ENCODE data around the gene EEIG1.
A peak's percentile ranks its signal among the peaks of the same experiment; 100 is the strongest.

Gene EEIG1

GRCh38 chr9:127974769-127975261, 6.0 kb downstream of the EEIG1 start:
- DNase-seq (ENCODE audit: low read depth) = no peak

DNA sequence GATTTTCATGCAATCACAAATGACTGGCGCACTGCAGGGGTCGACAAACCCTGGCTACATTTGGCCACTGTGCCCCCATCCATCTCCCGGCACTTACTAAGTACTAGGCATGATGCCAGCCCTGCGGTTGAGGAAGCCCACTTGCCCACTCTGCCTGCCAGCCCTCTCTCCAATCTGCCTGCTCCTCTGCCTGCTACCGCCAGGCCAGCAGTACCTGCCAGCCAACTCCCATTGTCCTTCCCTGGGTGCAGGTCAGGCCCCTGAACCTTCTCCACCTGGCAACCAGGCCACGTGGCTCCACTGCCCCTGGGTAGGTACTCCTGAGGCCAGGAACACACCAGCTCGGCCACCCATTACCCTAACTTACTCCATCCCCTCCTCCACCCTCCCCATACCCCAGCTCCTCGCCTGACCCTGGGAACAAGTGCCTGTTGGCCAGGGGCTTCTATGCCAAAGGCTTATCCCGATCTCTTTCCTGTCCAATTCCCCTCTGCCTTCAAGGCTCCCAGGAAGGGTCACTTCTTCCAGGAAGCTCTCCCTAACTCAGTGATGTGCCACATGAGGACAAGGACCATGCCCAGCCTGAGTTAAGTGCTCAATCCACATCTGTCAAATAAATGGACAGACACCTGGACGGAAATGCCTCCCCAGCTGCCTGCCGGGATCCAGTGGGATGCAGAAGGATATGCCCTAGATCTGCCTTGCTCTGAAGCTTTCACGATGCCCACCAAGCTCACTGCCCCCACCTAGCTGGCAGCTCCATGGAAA, 6.6 kb downstream of the EEIG1 start:
- DNase-seq (ENCODE audit: low read depth) = no peak

DNA sequence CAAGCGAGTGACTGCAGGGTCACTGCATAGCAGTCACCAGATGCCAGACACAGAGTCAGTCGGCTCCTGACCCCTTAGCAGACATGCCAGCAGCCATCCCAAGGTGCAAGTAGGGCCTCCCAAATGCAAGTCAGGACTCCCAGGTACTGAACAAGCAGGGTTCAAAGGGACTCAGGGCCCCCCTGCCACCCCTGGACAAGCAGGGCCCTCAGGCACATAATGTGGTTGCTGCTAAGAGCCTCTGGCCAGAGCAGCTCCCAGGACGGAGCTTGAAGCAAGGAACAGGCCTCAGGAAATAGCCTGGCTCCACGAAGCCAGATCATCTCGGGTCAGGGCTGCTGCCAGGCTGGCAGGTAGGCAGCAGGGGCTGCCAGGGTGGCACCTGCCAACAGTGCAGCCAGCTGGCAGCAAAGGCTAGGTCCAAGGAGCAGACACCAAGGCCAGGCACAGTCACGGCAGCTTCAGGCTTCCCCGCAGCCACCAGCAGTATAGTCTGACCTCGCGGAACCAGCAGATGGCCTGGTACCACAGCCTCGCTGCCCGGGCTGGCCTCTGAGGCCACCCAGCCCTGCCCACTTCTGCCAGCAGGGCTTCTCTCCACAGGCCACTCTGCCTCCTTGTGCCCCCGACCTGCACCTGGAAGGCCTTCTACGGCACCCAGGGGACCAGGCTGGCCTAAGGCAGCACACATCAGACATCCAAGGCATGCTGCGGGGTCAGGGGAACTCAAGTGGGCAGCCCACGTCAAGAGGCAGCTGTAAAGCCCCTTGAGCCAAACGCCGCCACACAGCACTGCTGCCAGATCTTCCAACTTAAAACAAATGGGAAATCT, 7.4 kb downstream of the EEIG1 start:
- no peak for DNase-seq (ENCODE audit: low read depth)

DNA sequence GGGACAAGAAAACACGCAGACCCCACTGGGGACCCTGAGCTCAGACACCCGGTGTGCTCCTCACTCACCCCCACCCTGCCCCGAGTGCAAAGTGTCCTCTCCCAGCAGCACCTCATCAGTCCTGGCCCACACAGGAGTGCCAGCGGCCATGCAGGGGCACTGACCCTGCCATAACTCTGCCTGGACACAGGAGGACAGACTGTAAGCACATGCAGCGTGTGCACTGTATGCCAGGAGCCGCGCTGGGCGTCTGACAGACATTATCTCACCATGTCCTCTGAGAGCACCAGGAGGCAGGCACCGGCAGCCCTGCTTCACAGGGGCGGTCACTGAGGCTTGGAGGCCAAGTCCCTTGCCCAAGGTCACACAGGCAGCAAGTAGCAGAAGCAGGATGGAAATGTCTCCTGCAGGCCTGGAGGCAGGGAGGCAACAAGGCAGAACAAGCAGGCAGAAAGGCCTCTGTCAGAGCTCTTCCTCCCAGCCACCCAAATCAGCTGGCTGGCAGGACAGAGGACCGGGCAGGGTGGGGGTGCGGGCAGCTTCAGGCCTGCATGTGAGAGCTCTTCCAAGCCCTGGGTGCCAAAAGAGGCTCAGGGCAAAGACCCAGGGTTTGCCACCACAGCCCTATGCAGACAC, 8.4 kb downstream of the EEIG1 start:
- no peak for DNase-seq (ENCODE audit: low read depth)

DNA sequence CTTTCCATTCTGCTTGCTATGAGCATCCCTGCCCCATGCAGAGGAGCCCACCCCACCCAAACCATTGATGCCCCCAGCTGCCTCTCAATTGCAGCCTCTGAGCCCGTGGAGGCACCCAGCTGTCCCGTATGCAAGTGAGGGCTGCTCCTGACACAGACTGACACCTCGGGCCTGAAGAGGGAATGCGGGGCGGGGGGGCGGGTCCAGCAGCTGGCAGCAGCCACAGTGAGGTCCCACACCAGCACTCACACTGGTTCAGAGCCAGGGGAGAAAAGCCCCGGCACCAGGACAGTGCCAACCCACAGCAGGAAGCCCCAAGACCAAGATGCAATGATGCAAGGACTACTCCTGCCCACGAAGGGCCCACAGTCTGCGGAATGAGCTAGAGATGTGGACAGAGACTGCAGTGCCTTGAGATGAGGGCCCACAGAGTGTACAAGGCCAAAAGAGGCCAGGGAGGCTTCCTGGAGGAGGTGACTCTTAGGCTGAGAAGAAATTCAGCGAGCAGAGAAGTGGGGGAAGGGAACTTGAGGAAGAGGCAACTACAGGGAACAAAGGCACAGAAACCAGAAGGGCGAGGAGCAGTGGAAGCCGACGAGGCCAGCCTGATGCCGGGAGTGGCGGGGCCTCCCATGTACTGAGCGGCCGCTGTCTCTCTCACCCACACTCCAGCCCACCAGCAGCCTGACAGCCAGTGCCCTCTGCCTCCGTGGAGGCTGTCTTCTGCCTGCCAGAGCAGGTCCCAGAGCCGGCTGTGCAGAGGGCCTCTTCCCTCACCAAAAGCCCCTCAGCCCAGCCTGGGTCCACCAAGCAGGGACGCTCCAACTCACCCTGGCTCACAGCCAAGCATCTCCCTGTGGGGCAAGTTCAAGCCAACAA, 9.2 kb downstream of the EEIG1 start:
- no peak for DNase-seq (ENCODE audit: low read depth)

DNA sequence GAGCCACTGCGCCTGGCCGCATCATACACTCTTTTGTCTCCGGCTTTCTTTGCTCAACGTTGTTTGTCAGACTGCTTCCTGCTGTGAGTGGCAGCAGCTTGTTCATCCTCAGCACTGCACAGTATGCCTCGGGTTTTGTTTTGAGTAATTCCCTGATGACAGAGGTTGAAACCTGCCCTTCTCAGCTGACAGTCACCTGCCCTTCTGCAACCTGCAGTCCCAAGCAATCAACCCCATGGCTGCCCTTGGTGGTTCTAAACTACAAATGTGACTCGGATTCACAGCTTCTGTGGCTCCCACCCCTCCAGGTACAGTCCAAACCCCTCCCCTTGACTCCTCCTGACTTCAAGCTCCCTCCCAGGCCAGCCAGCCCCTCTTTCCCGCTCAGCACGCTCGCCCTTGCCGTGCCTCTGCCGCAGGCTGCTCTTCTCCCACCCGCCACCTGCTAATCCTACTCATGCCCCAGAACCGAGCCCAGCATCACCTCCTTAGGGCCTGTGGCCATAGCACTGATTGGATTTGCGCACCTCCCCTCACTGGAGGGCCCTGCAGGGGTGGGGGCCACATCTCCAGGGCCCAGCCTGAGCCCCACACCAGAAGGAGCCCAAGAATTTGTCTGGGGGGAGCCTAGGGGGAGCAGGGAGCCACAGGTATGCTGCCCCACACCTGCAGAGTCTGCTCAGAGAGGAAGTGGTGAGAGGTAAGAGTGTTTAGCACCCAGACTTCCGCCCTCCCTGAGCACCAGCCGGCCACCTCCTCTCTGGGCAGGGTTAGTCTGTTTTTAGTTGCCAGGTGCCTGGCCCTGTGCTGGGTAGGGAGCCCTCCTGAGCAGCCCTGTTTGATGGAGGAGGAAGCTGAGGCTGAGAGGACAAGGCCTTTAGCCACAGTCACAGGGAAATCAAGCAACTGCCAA, 10.1 kb downstream of the EEIG1 start:
- no peak for DNase-seq (ENCODE audit: low read depth)

DNA sequence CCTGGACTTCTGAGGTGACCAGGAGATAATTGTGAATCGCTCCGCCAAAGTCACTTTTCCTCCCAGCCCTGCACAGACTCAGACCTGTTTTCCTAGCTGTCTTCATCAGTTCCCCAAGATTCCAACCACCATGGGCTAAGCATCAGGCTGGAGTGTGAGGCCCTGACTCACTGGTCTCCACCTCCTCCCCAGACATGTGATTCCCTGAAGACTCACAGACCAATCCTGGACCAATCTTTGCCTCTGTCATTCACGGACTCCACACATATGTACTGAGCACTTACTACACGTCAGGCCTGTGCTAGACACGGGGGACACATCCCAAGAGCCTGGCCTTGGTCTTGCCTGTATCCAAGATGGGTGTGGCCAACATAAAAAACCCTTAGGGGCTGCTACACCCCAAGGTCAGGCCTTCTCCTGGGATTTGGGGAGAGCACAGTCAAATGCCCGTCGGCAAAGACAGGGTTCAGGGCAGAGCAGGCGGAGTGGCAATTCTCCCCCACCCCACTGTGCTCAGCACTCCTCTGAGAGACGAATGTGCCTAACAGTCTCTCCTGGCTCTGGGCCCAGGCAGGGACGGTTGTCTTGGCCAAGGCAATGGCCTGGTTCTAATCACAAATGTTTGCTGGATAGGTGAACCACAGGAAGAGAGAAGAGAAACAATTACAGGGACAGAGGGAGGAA, 11.9 kb downstream of the EEIG1 start:
- DNase-seq (ENCODE audit: low read depth) = peak; percentile 86

GRCh38 chr9:127968042-127968441, 12.7 kb downstream of the EEIG1 start:
- DNase-seq (ENCODE audit: low read depth) = no peak

DNA sequence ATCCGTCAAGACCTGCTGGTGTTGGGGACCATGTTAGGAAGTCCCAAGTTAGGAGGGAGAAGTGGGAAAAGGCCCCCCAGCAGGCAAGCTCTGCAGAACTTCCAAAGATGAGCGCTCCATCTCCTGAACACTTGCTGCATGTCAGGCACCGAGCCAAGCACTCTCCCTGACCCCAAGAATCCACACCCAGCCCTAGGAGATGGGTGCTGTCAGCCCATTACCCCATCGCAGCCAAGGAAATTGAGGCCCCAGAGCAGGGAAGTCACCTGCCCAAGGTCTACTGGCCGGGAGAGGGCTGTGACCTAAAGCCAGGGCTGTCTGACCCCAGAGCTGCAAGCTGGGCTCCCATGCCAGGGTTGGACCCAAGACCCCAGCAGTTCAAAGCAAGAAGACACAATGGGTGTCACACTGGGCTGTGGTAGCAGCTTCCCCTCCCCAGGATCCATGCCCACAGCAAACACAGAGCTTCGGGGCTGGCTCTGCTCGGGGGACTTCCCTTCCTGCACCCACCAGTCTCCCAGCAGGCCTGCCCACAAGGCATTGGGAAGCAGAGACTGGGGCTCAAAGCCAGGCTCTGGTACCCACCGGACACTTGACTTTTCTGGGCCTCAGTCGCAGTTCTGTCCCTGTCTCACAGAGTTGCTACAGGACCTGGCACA, 13.5 kb downstream of the EEIG1 start:
- DNase-seq (ENCODE audit: low read depth) = no peak

DNA sequence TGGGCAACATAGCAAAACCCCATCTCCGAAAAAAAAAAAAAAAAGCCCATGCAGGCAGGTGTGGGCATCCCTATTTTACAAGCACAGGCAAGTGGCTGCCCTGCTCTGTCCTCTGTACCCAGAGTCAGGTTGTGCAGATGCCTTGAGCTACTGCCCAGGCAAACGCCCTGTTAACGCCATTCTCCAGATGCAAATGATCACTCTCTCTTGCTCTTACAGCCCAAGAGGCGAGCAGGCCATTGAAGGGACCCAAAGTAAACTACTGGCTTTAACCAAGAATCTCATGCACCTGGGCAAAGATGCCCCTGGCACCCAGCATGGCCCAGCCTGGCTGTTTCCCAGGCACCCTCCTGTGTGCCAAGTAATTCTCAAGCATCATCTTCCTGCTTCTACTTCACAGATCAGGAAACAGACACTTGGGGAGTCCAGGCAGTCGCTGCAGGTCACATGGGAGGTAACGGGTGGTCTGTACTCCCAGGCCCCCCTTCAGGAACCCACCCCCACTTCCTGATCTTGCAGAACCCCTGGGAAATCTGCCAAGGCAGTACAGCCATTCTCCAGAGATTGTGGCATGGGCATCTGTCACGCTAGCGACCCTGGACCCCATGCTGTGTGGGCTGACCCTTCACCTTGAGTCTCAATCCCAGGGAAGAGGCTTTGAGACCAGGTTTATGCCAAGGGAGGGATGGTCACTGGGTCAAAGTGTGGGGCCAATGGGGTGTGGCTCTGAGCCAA, 14.2 kb downstream of the EEIG1 start:
- DNase-seq (ENCODE audit: low read depth) = no peak

DNA sequence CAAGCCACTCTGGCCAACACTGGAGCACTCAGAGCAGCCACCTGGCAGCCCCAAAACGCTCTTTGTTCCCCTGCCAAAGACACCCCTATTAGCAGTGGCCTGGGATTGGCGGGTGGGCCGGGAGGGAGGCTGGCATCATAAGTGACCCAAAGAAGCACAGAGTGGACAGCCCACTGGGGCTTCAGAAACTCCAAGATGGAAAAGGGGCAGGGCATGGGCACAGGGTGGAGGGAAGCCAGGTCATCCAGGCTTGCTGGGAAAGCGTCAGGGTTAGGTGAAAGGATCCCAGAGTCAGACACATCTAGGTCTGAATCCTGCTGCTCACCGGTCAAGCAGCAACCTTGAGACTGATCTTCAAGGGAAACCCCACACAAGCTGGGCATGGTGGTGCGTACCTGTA, 14.8 kb downstream of the EEIG1 start:
- no peak for DNase-seq (ENCODE audit: low read depth)

GRCh38 chr9:127963359-127964064, 17.3 kb downstream of the EEIG1 start:
- DNase-seq (ENCODE audit: low read depth) = no peak

GRCh38 chr9:127963041-127963358, 17.8 kb downstream of the EEIG1 start:
- no peak for DNase-seq (ENCODE audit: low read depth)

DNA sequence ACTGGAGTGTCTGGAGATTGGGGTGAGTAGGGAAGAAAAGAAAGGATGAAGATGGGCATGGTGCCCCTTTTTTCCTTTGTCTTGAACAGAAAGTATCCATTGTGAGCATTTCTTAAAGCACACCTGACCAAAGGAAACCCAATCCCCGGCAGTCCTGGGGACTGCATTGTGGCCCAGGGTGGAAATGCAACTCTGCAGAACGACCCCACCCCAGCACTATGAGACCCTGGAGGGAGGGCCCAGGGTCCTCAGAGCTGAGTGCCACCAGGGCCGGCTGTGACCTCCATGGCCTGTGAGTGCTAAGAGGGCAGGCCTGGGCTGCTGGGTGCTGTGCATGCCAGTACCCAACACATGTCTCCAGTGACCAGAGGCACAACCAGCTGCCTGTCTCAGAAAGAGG, 18.5 kb downstream of the EEIG1 start:
- no peak for DNase-seq (ENCODE audit: low read depth)

GRCh38 chr9:127961613-127962155, 19.1 kb downstream of the EEIG1 start:
- DNase-seq (ENCODE audit: low read depth) = no peak

DNA sequence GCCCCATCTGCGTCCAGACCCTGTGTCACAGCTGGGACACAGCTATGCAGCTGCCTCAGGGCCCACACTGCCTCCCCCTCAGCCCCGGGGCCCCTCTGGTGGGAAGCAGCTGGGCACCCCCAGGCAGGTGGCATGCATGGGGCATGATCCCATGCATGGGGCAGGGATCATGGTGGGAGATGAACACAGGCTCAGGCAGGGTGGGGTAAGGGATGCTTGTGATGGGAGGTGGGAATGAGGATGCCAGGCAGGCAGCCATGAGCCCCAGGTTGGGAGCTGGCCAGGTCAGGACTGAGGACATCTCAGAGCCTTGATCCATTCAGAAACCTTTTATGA, 19.7 kb downstream of the EEIG1 start:
- no peak for DNase-seq (ENCODE audit: low read depth)

GRCh38 chr9:127960410-127961154, 20.2 kb downstream of the EEIG1 start:
- DNase-seq (ENCODE audit: low read depth) = no peak

All from GM04504 (cell line).